ENCODE data around the gene INMT.

Gene INMT

GRCh38 chr7:30728591-30729100 is 23.3 kb upstream of the INMT start:
- DNase-seq (ENCODE audit: low read depth), result no peak

GRCh38 chr7:30729642-30730041 is 22.3 kb upstream of the INMT start:
- no peak for DNase-seq (ENCODE audit: low read depth)

DNA sequence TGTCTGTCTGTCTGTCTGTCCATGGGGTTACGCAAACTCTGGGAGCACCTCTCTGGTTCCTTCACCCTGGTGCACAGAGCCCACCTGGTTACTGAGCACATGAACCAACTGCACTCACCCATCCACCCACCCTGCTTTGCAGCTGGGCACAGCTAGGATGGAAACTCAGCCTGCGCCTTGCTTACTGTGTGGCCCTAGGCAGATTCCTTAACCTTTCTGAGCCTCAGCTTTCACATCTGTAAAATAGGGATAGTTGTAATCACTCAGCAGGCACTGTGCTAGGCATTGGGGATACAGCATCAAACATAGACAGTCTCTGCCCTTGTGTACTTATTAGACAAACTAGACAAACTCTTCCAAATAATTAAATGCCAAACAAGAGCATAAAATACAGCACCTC is 21.8 kb upstream of the INMT start:
- DNase-seq (ENCODE audit: low read depth), result no peak

GRCh38 chr7:30730996-30731395 is 20.9 kb upstream of the INMT start:
- DNase-seq (ENCODE audit: low read depth), result no peak

GRCh38 chr7:30731581-30731980 is 20.4 kb upstream of the INMT start:
- DNase-seq (ENCODE audit: low read depth), result no peak

GRCh38 chr7:30732606-30733005 is 19.3 kb upstream of the INMT start:
- no peak for DNase-seq (ENCODE audit: low read depth)

- no peak for DNase-seq (ENCODE audit: low read depth)
Measured at GRCh38 chr7:30733216-30733615, 18.7 kb upstream of the INMT start.

DNA sequence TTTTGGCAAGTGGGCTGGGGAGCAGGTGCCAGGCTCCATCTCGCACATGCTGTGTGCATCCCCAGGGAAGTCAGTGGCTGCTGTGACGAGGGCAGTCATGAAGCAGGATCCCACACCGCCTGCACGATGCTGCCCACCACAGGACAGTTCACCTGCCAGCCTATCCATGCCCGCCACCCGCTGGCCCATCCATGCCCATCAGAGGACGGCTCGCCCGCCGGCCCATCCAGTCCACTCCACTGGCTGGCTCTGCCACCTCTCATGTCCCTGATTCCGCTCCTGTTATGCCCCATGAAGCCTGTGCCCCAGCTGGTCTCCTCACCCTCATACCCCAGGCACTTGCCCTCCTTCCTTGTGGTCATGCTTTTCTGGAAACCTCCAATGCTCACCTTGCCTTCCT is 18.2 kb upstream of the INMT start:
- no peak for DNase-seq (ENCODE audit: low read depth)

DNA sequence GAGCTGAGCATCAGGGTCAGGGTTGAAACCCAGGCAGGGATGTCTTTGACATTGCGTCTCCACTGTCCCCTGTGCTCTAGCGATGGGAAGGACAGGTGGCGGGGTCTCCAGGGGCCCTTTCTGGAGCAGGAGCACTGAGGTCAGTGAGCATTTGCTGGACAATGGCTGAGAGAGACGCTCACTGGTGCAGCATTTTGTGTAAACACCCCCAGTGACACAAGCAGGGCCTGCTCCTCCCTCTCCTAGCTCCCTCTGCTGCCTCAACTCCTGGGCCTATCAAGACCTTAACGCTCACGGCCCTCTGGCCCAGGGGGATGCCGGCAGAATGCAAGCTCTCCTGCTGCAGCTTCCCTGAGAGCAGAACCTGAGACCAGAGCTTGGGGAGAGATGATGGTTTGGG is 17.4 kb upstream of the INMT start:
- DNase-seq (ENCODE audit: low read depth), result no peak

DNA sequence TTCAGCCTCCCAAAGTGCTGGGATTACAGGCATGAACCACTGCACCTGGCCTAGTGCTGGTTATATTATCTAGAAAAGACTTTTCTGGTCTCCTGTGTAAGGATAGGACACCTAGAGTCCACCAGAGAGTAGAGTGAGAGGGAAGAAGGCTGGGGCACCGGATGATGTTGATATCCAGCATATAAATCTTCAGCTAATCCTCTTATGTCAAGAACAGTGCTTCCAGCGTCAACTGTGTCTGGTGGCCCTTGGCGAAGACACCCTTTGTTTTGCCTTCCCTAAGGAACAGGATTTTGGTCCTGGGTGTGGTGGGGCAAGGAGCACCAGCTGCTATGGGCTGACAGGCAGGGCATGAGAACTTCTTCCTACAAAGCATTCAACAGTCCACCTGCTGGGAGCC is 16.3 kb upstream of the INMT start:
- DNase-seq (ENCODE audit: low read depth), result no peak

- DNase-seq (ENCODE audit: low read depth), result no peak
Measured at GRCh38 chr7:30736291-30736690, 15.6 kb upstream of the INMT start.

DNA sequence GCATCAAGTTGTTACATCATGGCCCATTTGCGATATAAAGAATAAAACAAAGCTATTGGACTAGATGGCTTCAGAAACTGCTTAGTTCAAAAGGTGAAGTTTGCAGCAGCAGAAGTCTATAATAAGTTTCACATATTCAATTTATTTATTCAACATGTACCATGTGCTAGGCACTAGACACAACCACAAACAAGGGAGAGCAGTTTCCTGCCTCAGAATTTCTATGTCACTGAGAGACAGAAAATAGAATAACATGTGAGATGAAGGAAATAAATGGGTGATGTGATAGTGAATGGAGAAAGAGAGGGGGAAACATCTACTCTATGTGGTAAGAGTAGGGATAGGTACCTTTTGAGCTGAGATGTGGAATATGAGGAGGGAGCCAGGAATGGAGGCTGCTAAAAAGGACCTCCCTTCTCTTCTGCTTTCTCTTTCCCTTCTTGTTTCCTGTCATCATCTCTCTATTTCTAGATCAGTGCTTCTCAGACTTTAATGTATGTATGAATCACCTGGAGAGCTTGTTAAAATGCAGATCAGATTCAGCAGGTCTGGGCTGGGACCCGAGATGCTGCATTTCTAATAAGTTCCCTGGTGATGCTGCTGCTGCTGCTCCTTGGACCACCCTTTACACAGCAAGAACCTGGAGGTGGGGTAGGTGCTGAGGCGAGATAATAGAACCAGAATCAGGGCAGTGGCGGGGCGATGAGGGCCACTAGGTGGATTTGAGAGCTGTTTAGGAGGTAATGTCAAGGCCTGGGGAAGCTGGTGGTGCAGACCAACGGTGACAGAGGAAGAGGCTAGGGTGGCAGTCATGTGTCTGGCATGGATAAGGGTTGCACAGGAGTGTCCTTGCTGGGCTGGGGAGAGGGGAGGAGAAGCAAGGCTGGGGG is 13.7 kb upstream of the INMT start:
- no peak for DNase-seq (ENCODE audit: low read depth)

DNA sequence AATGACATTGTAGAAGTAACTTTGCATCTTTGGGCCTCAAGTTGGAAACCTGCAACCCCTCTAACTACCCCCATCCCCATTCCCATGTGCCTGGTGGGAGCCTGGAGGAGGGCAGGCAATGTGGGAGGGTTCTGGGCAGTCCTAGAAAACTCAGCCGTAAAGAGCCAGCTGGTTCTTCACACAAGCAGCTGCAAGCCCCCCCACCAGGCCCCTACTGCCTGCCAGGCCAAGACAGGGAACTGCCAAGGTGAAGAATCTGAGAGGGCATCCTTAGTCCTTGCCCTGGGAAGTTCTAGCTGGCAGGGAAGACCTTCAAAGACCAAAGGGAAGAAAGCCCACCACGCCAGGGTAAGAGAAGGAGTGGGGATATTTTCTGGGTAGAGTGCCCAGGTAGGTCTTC is 12.2 kb upstream of the INMT start:
- DNase-seq (ENCODE audit: low read depth), result no peak

- peak; percentile 60 for DNase-seq (ENCODE audit: low read depth)
Measured at GRCh38 chr7:30740417-30741181, 11.3 kb upstream of the INMT start.

DNA sequence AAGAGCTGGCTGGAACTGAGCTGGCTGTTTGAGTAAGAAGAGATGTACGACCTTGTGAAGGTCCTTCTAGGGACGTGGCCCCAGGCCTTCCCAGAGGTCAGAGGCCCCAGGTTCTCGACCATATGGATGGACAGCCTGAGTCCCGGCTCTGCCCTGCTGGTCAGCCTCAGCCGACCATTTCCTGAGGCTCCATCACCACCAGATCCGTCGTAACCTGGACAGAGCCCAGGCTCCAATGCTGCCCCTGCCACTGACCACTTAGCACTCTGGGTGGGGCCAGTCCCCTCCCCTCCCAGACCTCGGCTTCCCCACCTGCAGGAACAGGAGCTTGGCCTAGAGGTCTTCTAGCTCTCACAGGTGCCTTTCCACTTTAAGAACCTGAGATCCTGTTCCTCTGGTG is 10.6 kb upstream of the INMT start:
- no peak for DNase-seq (ENCODE audit: low read depth)

DNA sequence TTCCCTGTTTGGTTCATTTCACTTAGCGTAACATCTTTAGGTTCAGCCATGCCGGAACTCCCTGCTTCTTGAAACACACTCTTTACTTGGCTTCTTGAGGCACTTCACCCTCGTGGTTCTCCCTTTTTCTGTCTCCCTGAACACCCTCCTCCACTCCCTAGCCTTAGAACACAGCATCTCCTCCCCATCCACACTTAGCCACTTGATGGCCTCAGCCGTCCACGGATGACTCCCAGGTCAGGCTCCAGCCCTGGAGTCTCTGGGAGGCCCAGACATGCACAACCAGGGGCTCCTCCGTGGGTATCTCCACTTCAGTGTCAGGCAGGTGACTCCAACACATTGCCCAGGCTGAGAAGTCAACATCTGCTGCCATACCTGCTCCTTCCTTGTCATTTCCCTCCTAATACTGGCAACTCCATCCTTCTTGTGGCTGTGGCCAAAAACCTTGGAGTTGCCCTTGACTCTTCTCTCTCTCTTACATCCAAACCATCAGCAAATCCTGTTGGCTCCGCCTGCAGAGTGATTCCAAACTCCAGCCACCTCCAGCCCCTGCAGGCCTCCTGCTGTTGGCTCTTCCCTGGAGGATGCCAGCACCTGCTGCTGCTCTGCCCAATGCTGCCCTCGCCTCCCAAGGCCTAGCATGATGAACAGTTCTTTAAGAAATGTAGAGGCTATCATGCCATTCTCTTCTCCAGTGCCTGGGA is 8.4 kb upstream of the INMT start:
- DNase-seq (ENCODE audit: low read depth), result no peak

DNA sequence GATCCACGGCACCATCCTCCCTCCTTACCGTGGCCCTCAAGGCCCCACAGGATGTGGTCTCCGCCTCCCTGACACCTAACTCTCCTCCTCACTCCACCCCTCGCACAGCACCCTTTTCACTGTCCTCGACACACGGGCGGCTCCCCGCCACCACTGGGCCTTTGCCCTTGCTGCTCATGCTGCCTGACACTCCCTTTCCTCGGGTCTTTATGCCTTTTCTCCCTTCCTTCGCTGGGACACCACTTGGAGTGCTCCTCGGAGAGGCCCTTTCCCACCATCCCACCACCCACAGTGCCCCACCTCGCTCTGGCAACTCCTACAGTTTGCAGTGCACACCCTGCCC is 7.9 kb upstream of the INMT start:
- DNase-seq (ENCODE audit: low read depth), result no peak

- no peak for DNase-seq (ENCODE audit: low read depth)
Measured at GRCh38 chr7:30745261-30745941, 6.5 kb upstream of the INMT start.

- no peak for DNase-seq (ENCODE audit: low read depth)
Measured at GRCh38 chr7:30750010-30750409, 1.9 kb upstream of the INMT start.

GRCh38 chr7:30750683-30751650 is 968 bp upstream of the INMT start:
- DNase-seq (ENCODE audit: low read depth), result no peak

GRCh38 chr7:30752484-30752883 is 549 bp downstream of the INMT start:
- DNase-seq (ENCODE audit: low read depth), result no peak
